ENCODE data around the gene KIF3A.

KIF3A gene

DNA sequence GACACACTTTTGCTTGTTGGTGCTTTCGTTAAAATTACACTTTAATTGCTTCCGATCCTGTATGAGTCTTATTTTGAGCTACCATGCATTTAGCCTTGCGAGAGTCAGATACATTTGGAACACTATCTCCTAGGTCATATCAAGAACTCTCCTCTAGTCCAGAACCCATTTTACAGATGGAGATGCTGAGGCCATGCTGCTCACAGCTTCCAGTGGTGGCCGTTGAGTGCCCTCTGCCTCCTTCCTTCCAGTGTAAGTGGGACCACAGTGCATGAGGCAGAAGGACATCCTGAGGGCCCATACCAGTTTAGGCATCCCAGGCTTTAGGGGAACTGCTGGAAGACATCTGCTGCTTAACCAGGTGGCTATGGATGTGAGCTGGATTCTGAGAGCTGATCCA lies 16.8 kb upstream of the KIF3A start:
- peaks cover 6 to 45% of the 10 kb centered on the region in 2 donors for H3K36me3 ChIP-seq (ENCODE audit: control insufficient read depth in 1 of 2, insufficient read depth in 2 of 2, low read length in 2 of 2)
- H3K27ac ChIP-seq (ENCODE audit: low read depth, low read length) = no peak overlapping the region
- H3K4me1 ChIP-seq (ENCODE audit: control insufficient read depth in 1 of 2, insufficient read depth in 2 of 2, low read length in 2 of 2) = no peaks in the 10 kb centered on the region
- H3K27me3 ChIP-seq (ENCODE audit: control insufficient read depth in 1 of 2, insufficient read depth in 2 of 2, low read length in 2 of 2) = no peaks in the 10 kb centered on the region
- H3K9me3 ChIP-seq (ENCODE audit: control insufficient read depth in 1 of 2, low read length in 2 of 2) = no peaks in the 10 kb centered on the region
- no peak overlapping the region for H3K4me3 ChIP-seq (ENCODE audit: low read depth in 1 of 2, low read length in 2 of 2)
- no peak overlapping the region for H3K9ac ChIP-seq (ENCODE audit: low read depth in 1 of 2, low read length in 2 of 2)

DNA sequence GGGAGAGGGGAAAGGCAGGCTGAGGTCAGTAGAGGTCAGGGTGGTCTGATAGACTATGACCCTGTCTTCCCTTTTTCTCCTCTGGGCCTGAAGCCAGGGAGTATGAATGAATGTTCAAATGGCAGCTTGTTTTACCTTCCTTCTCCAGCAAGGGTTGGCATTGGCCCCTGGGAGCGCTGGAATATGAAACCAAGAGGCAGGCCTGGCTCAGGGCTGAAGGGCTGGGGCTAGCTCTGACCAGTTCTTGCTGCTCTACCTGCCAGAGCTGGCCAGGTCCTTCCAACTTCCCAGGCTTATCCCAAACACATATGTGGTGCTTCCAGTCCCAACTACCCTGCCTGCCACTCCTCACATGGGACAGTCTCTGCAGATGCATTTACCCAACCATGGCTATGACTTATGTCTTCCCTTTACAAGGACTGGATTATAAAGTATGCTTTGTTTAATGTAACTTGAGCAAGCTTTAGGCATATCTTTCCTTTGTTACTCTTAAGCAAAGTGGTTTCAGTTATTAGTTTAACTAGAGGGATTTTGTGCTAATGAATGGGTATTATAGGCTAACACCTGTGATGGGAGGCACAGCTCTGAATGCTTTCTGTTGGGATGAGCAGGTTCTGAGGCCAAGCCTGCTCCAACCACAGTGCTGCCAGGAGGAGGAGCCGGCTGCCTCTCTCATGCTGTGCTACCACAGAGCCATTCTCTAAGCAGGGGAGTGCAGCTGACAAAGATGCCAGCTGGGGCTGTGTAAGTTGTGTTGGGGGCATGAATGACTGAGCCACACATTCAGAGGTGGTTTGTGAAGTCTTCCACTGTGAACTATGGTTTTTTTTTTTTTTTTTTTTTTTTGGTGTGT lies 16.0 kb upstream of the KIF3A start:
- Histone ChIP-seq H3K27me3 (ENCODE audit: control insufficient read depth in 1 of 2, insufficient read depth in 2 of 2, low read length in 2 of 2) (no peaks in the 10 kb centered on the region), H3K4me3 (ENCODE audit: low read depth in 1 of 2, low read length in 2 of 2) (no peak overlapping the region), H3K4me1 (ENCODE audit: control insufficient read depth in 1 of 2, insufficient read depth in 2 of 2, low read length in 2 of 2) (no peaks in the 10 kb centered on the region), H3K9ac (ENCODE audit: low read depth in 1 of 2, low read length in 2 of 2) (no peak overlapping the region), H3K9me3 (ENCODE audit: control insufficient read depth in 1 of 2, low read length in 2 of 2) (no peaks in the 10 kb centered on the region), H3K27ac (ENCODE audit: low read depth, low read length) (no peak overlapping the region), H3K36me3 (ENCODE audit: control insufficient read depth in 1 of 2, insufficient read depth in 2 of 2, low read length in 2 of 2) (peaks cover 0 to 41% of the 10 kb centered on the region in 2 donors)

DNA sequence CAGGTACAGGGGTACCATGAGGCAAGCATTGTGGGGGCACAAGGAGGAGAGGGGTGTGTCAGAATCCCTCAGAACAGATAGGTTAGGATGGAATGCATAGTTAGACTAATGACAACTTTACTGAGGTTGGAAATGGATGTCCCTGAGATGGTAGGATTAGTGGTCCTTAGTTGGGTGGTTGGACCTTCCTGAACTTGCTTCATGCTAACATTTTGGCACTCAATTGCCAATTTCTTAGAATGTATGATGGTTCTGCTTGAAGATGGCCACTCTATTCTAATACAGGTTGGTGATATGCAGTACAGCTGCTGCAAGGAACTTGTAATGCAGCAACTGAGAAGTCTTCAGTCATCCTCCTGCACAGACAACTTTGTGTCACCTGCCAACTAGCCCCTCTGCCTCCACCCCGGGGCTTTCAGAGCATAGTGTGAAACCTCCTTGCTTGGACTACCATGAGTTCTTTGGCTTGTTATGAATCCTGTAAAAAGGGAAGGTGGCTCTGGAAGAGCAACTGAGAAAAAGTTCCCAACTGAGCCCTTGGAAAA lies 15.3 kb upstream of the KIF3A start:
- H3K4me3 ChIP-seq (ENCODE audit: low read depth in 1 of 2, low read length in 2 of 2) = no peak overlapping the region
- H3K9ac ChIP-seq (ENCODE audit: low read depth in 1 of 2, low read length in 2 of 2) = no peak overlapping the region
- peaks cover 0 to 4% of the 10 kb centered on the region in 2 donors for H3K4me1 ChIP-seq (ENCODE audit: control insufficient read depth in 1 of 2, insufficient read depth in 2 of 2, low read length in 2 of 2)
- peaks cover 0 to 34% of the 10 kb centered on the region in 2 donors for H3K36me3 ChIP-seq (ENCODE audit: control insufficient read depth in 1 of 2, insufficient read depth in 2 of 2, low read length in 2 of 2)
- no peaks in the 10 kb centered on the region for H3K9me3 ChIP-seq (ENCODE audit: control insufficient read depth in 1 of 2, low read length in 2 of 2)
- no peak overlapping the region for H3K27ac ChIP-seq (ENCODE audit: low read depth, low read length)
- H3K27me3 ChIP-seq (ENCODE audit: control insufficient read depth in 1 of 2, insufficient read depth in 2 of 2, low read length in 2 of 2) = no peaks in the 10 kb centered on the region

DNA sequence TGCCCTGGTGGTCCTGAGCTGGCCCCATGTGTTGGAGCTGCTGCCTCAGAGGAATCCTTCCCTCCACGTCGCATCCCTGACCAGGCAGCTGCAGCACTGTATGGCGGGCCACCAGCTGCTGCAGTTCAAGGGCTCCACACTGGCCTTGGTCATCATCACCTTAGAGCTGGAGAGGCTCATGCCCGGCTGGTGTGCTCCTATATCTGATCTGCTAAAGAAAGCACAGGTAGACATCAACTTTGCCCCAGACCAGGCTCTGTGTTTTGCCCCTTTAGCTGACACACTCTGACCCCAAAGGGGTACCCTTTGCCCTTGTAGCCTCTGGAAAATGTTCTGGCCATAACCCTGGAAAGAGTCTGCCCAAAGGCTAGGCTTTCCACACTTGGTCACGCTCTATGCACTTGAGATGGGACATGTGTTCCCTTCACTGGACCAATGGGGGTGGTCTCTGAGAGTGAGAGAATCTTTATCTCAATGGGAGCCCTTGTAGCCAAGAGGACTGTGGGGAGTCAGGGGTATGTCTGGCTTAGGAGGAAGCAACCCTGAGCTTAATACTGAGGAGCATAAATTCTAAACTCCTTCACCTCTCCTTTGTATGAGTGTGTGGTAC lies 14.7 kb upstream of the KIF3A start:
- Histone ChIP-seq H3K27ac (ENCODE audit: low read depth, low read length) (no peak overlapping the region), H3K4me1 (ENCODE audit: control insufficient read depth in 1 of 2, insufficient read depth in 2 of 2, low read length in 2 of 2) (peaks cover 0 to 4% of the 10 kb centered on the region in 2 donors), H3K4me3 (ENCODE audit: low read depth in 1 of 2, low read length in 2 of 2) (no peak overlapping the region), H3K27me3 (ENCODE audit: control insufficient read depth in 1 of 2, insufficient read depth in 2 of 2, low read length in 2 of 2) (no peaks in the 10 kb centered on the region), H3K9ac (ENCODE audit: low read depth in 1 of 2, low read length in 2 of 2) (no peak overlapping the region), H3K9me3 (ENCODE audit: control insufficient read depth in 1 of 2, low read length in 2 of 2) (no peaks in the 10 kb centered on the region), H3K36me3 (ENCODE audit: control insufficient read depth in 1 of 2, insufficient read depth in 2 of 2, low read length in 2 of 2) (peaks cover 0 to 29% of the 10 kb centered on the region in 2 donors)

DNA sequence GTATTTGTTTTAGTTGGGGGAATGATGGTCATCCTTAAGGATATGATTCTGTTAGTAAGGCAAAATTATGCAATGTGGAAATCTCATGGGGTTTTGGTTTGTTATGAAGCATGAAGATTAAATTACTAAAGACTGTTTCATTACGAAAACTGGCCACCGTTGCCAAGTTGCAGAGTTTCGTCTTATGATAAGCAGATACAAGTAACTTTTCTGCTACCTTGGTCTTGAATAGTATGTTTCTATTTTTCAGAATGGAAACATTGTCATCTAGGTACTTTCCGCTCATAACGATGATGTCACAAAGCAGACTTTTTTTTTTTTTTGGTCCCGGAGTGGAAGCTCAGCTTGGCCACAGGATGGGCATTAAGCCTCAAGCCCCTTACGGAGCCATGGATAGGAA lies 14.1 kb upstream of the KIF3A start:
- H3K9me3 ChIP-seq (ENCODE audit: control insufficient read depth in 1 of 2, low read length in 2 of 2) = no peaks in the 10 kb centered on the region
- H3K4me3 ChIP-seq (ENCODE audit: low read depth in 1 of 2, low read length in 2 of 2) = no peak overlapping the region
- peaks cover 0 to 24% of the 10 kb centered on the region in 2 donors for H3K36me3 ChIP-seq (ENCODE audit: control insufficient read depth in 1 of 2, insufficient read depth in 2 of 2, low read length in 2 of 2)
- H3K9ac ChIP-seq (ENCODE audit: low read depth in 1 of 2, low read length in 2 of 2) = no peak overlapping the region
- no peaks in the 10 kb centered on the region for H3K27me3 ChIP-seq (ENCODE audit: control insufficient read depth in 1 of 2, insufficient read depth in 2 of 2, low read length in 2 of 2)
- peaks cover 0 to 10% of the 10 kb centered on the region in 2 donors for H3K4me1 ChIP-seq (ENCODE audit: control insufficient read depth in 1 of 2, insufficient read depth in 2 of 2, low read length in 2 of 2)
- H3K27ac ChIP-seq (ENCODE audit: low read depth, low read length) = no peak overlapping the region

DNA sequence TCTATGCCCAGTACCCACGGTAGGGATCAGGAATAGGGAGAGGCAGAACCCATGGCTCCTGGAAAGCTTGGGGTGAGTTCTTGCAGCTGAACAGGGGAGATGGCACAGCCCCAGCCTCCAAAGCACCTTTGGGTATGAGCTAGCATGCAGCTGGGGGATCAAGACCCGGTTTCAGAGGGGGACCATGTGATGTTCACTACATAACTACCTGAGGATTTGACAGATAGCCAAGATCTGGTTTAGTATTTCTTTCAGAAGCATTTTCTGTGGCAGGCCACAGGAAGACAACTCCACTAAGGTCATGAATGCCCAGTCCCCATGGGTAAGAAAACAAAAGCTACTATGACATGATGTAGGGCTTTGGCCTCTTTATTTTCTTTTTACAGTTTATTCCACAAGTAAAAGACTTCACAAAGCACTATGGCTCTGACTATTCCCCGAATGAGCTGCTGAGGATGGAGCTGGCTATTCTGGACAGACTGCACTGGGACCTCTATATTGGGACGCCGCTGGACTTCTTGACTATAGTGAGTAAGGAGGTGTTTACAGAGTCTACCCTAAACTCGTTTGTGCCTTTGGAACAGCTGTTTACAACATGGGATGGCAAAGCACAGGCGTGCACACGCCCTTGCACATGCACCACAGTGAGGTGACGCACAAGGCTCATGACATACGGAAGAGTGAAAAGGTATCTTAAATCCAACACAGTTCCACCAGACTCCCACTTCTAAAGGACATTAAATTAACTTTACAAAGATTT lies 13.3 kb upstream of the KIF3A start:
- Histone ChIP-seq H3K4me1 (ENCODE audit: control insufficient read depth in 1 of 2, insufficient read depth in 2 of 2, low read length in 2 of 2) (peaks cover 0 to 10% of the 10 kb centered on the region in 2 donors), H3K9me3 (ENCODE audit: control insufficient read depth in 1 of 2, low read length in 2 of 2) (no peaks in the 10 kb centered on the region), H3K36me3 (ENCODE audit: control insufficient read depth in 1 of 2, insufficient read depth in 2 of 2, low read length in 2 of 2) (peaks cover 0 to 23% of the 10 kb centered on the region in 2 donors), H3K9ac (ENCODE audit: low read depth in 1 of 2, low read length in 2 of 2) (no peak overlapping the region), H3K4me3 (ENCODE audit: low read depth in 1 of 2, low read length in 2 of 2) (no peak overlapping the region), H3K27me3 (ENCODE audit: control insufficient read depth in 1 of 2, insufficient read depth in 2 of 2, low read length in 2 of 2) (no peaks in the 10 kb centered on the region), H3K27ac (ENCODE audit: low read depth, low read length) (no peak overlapping the region)

DNA sequence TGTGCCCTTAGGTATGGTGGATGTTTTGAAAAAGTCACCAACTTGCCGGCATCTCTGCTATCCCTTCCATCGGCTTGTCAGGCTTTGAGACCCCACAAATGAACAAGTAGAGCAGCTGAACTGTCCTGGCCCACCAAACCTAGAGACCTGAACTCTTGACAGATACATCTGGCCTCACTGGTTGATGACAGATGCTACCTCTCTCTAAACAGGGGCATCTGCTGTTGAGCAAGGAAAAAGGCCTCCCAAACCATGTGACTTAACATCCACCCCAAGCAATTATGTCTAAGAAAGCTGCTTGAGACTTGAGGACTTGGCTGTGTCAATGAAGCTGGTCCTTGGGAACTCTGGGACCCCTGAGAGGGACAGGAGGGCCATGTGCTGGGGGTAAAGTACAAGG lies 12.2 kb upstream of the KIF3A start:
- Histone ChIP-seq H3K9ac (ENCODE audit: low read depth in 1 of 2, low read length in 2 of 2) (no peak overlapping the region), H3K9me3 (ENCODE audit: control insufficient read depth in 1 of 2, low read length in 2 of 2) (no peaks in the 10 kb centered on the region), H3K4me1 (ENCODE audit: control insufficient read depth in 1 of 2, insufficient read depth in 2 of 2, low read length in 2 of 2) (peaks cover 0 to 10% of the 10 kb centered on the region in 2 donors), H3K36me3 (ENCODE audit: control insufficient read depth in 1 of 2, insufficient read depth in 2 of 2, low read length in 2 of 2) (peaks cover 0 to 23% of the 10 kb centered on the region in 2 donors), H3K4me3 (ENCODE audit: low read depth in 1 of 2, low read length in 2 of 2) (no peak overlapping the region), H3K27ac (ENCODE audit: low read depth, low read length) (no peak overlapping the region), H3K27me3 (ENCODE audit: control insufficient read depth in 1 of 2, insufficient read depth in 2 of 2, low read length in 2 of 2) (no peaks in the 10 kb centered on the region)

DNA sequence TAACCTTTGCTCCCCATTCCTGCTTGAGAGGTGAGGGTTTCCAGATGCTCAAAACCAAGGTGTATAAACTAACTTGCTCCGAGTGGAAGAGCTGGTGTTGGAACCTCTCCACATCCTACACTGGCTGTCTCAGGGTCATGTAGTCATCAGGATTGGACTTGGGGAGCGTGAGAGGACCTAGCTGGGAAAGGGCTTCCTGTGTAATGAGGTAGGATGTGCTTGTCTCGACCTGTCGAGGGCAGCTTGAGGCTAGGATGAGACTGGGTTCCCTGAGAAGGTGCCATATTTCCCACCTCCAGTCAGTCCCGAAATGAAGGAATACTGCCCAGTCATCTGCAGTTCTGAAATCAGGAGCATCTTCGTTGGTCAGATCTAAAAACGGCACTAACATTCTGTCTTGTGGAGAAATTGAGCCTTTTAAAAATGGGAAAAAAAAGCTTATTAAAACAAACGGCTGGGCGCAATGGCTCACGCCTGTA lies 11.2 kb upstream of the KIF3A start:
- peaks cover 0 to 10% of the 10 kb centered on the region in 2 donors for H3K4me1 ChIP-seq (ENCODE audit: control insufficient read depth in 1 of 2, insufficient read depth in 2 of 2, low read length in 2 of 2)
- H3K27me3 ChIP-seq (ENCODE audit: control insufficient read depth in 1 of 2, insufficient read depth in 2 of 2, low read length in 2 of 2) = no peaks in the 10 kb centered on the region
- H3K36me3 ChIP-seq (ENCODE audit: control insufficient read depth in 1 of 2, insufficient read depth in 2 of 2, low read length in 2 of 2) = peaks cover 0 to 20% of the 10 kb centered on the region in 2 donors
- H3K4me3 ChIP-seq (ENCODE audit: low read depth in 1 of 2, low read length in 2 of 2) = peak overlapping the region in 1 of 2 donors; percentile 77
- H3K27ac ChIP-seq (ENCODE audit: low read depth, low read length) = no peak overlapping the region
- no peaks in the 10 kb centered on the region for H3K9me3 ChIP-seq (ENCODE audit: control insufficient read depth in 1 of 2, low read length in 2 of 2)
- no peak overlapping the region for H3K9ac ChIP-seq (ENCODE audit: low read depth in 1 of 2, low read length in 2 of 2)

DNA sequence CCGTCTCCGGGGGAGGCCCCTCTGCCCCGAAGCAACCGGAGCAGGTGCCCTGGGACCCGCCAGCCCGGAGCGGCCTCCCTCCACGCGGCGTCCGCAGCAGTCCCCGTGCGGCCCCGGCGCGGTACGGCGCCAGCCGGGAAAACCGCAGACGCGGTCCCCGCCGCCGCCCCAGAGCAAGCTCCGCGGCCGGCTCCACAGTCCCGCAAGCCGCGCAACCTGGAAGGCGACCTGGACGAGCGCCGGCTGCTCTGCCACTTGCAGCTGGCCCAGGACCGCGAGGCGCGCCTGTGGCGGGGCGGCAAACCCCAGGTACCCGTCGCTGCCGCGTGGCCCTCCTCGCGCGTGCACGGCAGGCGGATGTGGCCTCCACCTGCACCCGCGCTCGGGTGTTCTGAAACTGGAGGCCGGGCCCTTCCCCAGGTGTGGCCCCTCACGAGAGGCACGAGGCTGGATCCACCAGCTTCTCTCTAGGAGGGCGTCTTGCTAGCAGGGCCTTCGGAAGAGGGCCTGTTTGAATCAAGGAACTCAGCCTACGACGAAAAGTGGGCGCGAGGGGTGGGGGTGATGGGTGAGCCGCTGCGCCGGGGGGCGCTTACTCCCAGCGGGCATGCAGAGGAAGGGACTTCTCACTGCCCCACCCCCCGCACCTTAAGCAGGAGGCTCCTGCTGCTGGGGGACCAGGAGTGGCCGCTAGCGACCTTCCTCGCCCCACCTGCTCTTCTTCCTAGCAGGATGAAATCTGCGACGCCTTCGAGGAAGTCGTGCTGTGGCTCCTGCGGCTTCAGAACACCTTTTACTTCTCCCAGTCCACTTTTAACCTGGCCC lies 10.5 kb upstream of the KIF3A start:
- Histone ChIP-seq H3K9ac (ENCODE audit: low read depth in 1 of 2, low read length in 2 of 2) (peak overlapping the region; percentile 62 to 77), H3K9me3 (ENCODE audit: control insufficient read depth in 1 of 2, low read length in 2 of 2) (no peaks in the 10 kb centered on the region), H3K27me3 (ENCODE audit: control insufficient read depth in 1 of 2, insufficient read depth in 2 of 2, low read length in 2 of 2) (no peaks in the 10 kb centered on the region), H3K36me3 (ENCODE audit: control insufficient read depth in 1 of 2, insufficient read depth in 2 of 2, low read length in 2 of 2) (peaks cover 0 to 19% of the 10 kb centered on the region in 2 donors), H3K4me3 (ENCODE audit: low read depth in 1 of 2, low read length in 2 of 2) (peak overlapping the region; percentile 68 to 77), H3K4me1 (ENCODE audit: control insufficient read depth in 1 of 2, insufficient read depth in 2 of 2, low read length in 2 of 2) (peaks cover 0 to 10% of the 10 kb centered on the region in 2 donors), H3K27ac (ENCODE audit: low read depth, low read length) (no peak overlapping the region)
